CD8-positive, alpha-beta memory T cell (primary cell): Measurements from ENCODE around the gene TSEN2. TPM values are rescaled to one million over a fixed set of nuclear protein-coding genes. Genes with fewer than 3 reads are reported as not detected.
A peak's percentile ranks its signal among the peaks of the same experiment; 100 is the strongest.

Experiments
- CTCF ChIA-PET: fragments of 350-600 bp; sonication (Branson Sonifier 250); formaldehyde crosslinking; loops from one replicate; lab custom pipeline; 2021; ENCODE audit warnings: antibody characterized with exemption; lab: Charles Lee
- POLR2A ChIA-PET: fragments of 350-600 bp; sonication (Branson Sonifier 250); formaldehyde crosslinking; loops from one replicate; lab custom pipeline; 2021; ENCODE audit warnings: antibody characterized with exemption; lab: Charles Lee
- DNase-seq, 5 donors: peaks; one replicate each; pipeline versions ENCODE4 v3.0.0 to v3.0.0-alpha.2; 2020 to 2022; ENCODE audit warnings: mixed read lengths in 1 of 5
- H3K27ac ChIP-seq: one replicate; pipeline ENCODE4 v1.7.0; 2013; ENCODE audit warnings: low read depth, mild to moderate bottlenecking, low read length, moderate library complexity
- H3K27me3 ChIP-seq: 2 replicates; pipeline ENCODE4 v1.7.0; 2013; ENCODE audit warnings: low read length, mild to moderate bottlenecking; ENCODE audit not compliant: insufficient read depth, poor library complexity, severe bottlenecking
- H3K36me3 ChIP-seq: 2 replicates; pipeline ENCODE4 v1.7.0; 2013; ENCODE audit warnings: mild to moderate bottlenecking, low read length, moderate library complexity; ENCODE audit not compliant: insufficient read depth
- H3K4me1 ChIP-seq: 2 replicates; pipeline ENCODE4 v1.7.0; 2013; ENCODE audit warnings: mild to moderate bottlenecking, low read length, moderate library complexity; ENCODE audit not compliant: insufficient read depth
- H3K4me3 ChIP-seq: 2 replicates; pipeline ENCODE4 v1.7.0; 2013; ENCODE audit warnings: mild to moderate bottlenecking, low read length
- H3K9me3 ChIP-seq: 2 replicates; pipeline ENCODE4 v1.7.0; 2013; ENCODE audit warnings: mild to moderate bottlenecking, low read length
- H3K27ac Mint-ChIP-seq, 8 donors: one replicate each; pipeline ENCODE4 v1.8.0; 2020 to 2021; ENCODE audit warnings: mixed read lengths in 8 of 8, mild to moderate bottlenecking in 6 of 8, inconsistent platforms in 3 of 8, moderate library complexity in 3 of 8
- H3K27me3 Mint-ChIP-seq, 2 donors: one replicate each; pipeline ENCODE4 v1.8.0; 2020 to 2021; ENCODE audit warnings: mixed read lengths in 2 of 2, mild to moderate bottlenecking in 1 of 2, moderate library complexity in 1 of 2
- H3K36me3 Mint-ChIP-seq, 3 donors: one replicate each; pipeline ENCODE4 v1.8.0; 2020 to 2021; ENCODE audit warnings: mixed read lengths in 3 of 3, inconsistent platforms in 1 of 3, mild to moderate bottlenecking in 1 of 3
- H3K4me1 Mint-ChIP-seq, 3 donors: one replicate each; pipeline ENCODE4 v1.8.0; 2020 to 2021; ENCODE audit warnings: mixed read lengths in 3 of 3, inconsistent platforms in 1 of 3, mild to moderate bottlenecking in 1 of 3
- H3K4me3 Mint-ChIP-seq, 7 donors: one replicate each; pipeline ENCODE4 v1.8.0; 2020 to 2021; ENCODE audit warnings: mixed read lengths in 7 of 7, mild to moderate bottlenecking in 6 of 7, moderate library complexity in 4 of 7, inconsistent platforms in 2 of 7
- H3K9me3 Mint-ChIP-seq, 5 donors: one replicate each; pipeline ENCODE4 v1.8.0; 2020 to 2022; ENCODE audit warnings: mixed read lengths in 5 of 5, mild to moderate bottlenecking in 3 of 5, moderate library complexity in 2 of 5, inconsistent platforms in 1 of 5
- polyA plus RNA-seq: library from polyadenylated mRNA; unstranded; fragments of 300-500 nt; fragmentation: Illumina TruSeq; gene quantifications from one replicate; pipeline ENCODE4 v1.2.3, GENCODE V29; 2021
- total RNA-seq, 2 experiments: library from RNA; stranded (reverse); gene quantifications; one replicate each; pipeline ENCODE4 v1.2.3, GENCODE V29; 2021

The TSEN2 gene
- total RNA-seq = 10 to 100 TPM; 29.8 to 30.3 TPM
- polyA plus RNA-seq = 13.1 TPM

DNA sequence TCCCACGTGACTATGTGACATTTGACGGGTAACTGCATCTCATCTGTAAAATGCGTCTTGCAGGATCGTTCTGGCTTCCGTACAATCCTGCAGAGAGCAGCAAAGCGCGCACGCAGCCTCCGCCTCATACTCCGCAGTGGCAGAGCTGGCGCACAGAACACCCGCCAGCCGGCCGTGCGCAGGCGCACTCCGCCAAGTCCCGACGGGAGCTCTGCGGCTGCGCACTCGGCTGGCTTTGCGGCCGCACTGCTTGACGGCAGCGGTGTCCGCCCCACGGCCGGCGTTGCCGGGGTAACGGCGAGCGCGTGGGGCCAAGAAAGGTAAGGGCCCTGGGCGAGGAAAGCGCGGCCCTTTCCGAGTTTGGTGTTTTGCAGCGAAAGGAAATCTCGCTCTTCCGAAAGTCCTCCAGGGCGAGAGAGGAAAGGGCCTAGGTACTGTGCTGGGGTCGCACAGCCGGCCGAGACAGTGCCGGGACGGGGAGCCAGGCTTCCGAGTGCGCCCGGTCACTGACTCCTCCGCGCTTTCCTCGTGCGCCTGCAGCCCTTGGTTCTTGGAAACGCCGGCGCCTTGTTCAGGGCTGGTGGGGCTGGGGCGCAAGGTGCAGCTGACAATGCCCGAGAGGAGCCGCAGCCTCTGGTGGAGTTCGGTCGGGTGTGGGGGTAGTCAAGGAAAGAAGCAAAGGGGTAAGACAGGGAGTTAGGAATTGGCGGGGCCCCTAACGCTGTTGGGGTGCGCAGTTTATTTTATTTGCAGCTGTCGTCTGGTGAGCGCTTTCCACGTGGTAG, at the start of gene TSEN2:
TSEN2 (plus strand) TSS at position 283 of the 785 bp plus-strand sequence. CDS start 5,321 bp downstream, outside the sequence.
- Histone ChIP-seq H3K4me1 (peaks cover 22% of the 10 kb centered on the region), H3K27me3 (no peaks in the 10 kb centered on the region), H3K9me3 (no peaks in the 10 kb centered on the region), H3K27ac (peak within 1 kb of the TSS; percentile 85), H3K36me3 (no peaks in the 10 kb centered on the region), H3K4me3 (peak within 1 kb of the TSS; percentile 90)
- peak; percentile 94 to 98 (median 97) for DNase-seq
- ChIA-PET CTCF (interaction anchor here (0.8 to 2.1 kb wide), 4 partner anchors 14 to 349 kb away, joined by 3 to 9 read pairs (median 4); no protein-coding TSS in a partner anchor), POLR2A (interaction anchor here (0.6 to 1.5 kb wide), 5 partner anchors 14 to 1212 kb away, joined by 3 to 7 read pairs (median 3); partner anchors contain the start of genes ATG7, RAF1 and TAMM41)
- H3K27ac Mint-ChIP-seq = peak within 1 kb of the TSS; percentile 93 to 100 (median 98)
- no peaks in the 10 kb centered on the region for H3K27me3 Mint-ChIP-seq
- peaks cover 34 to 41% (median 39%) of the 10 kb centered on the region in 3 donors for H3K4me1 Mint-ChIP-seq
- H3K4me3 Mint-ChIP-seq = peak within 1 kb of the TSS; percentile 92 to 96 (median 95)
- no peaks in the 10 kb centered on the region for H3K9me3 Mint-ChIP-seq
- peaks cover 0 to 14% (median 0%) of the 10 kb centered on the region in 3 donors for H3K36me3 Mint-ChIP-seq

DNA sequence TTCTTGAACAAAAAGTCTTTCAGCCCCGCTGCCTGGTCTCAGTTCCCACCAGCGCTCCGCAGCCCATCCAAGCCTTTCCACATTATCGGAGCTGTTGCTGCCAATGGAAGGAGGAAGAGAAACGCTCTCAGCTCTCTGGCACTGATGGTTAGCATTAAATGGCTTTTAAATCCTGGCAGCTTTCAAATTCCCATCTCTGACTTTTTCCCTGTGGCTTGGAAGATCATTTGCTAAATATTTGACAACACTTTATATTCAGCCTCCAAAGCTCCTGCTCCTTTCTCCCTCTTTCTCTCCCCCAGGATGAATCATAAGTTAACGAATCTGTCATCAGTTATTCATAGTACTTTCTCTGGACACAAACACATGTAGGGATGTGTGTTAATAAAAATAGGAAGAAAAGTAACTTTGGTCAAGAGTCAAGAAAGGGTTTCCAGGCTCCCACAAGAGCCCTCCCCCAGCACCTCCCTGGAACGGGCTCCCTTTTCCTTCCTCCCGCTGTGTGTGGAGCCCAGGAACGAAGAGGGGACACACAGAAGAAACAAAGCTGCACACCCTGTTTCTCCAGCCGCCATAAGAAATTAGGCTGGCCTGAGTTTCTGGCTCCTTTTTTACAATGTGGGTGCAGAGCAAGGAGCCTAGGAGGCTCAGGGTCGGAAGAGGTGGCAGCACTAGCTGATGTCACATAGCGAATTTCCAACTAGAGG, 47.6 kb upstream of the TSEN2 start:
- H3K4me3 ChIP-seq = no peak overlapping the region
- no peaks in the 10 kb centered on the region for H3K36me3 ChIP-seq
- H3K27ac ChIP-seq = no peak overlapping the region
- POLR2A ChIA-PET = no interaction called here
- no peaks in the 10 kb centered on the region for H3K4me1 ChIP-seq
- DNase-seq = no peak
- no peak overlapping the region for H3K27ac Mint-ChIP-seq
- peaks cover 0 to 14% of the 10 kb centered on the region in 2 donors for H3K27me3 Mint-ChIP-seq
- CTCF ChIA-PET = no interaction called here
- H3K4me3 Mint-ChIP-seq = no peak overlapping the region
- H3K36me3 Mint-ChIP-seq = no peaks in the 10 kb centered on the region
- no peaks in the 10 kb centered on the region for H3K9me3 ChIP-seq
- H3K9me3 Mint-ChIP-seq = no peaks in the 10 kb centered on the region
- H3K27me3 ChIP-seq = peaks cover 3% of the 10 kb centered on the region
- no peaks in the 10 kb centered on the region for H3K4me1 Mint-ChIP-seq

DNA sequence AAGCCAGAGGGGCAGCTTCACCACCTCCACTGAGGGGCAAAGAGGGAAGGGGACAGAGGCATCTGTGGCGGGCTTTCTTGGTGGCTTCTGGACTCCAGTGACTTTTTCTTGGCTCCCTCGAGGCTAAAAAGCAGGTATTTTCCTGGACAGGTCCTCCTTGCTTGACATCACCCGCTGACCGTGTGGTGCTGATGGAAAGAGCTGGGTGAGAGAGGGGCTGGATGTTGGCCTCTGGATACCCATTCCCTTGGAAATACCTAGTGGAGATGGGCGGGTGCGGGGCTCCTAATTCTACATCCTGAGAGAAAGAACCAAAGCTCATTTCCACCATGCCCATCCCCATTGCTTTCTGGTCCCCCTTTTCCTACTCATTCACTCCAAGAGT, 47.1 kb upstream of the TSEN2 start:
- CTCF ChIA-PET = no interaction called here
- no peak for DNase-seq

DNA sequence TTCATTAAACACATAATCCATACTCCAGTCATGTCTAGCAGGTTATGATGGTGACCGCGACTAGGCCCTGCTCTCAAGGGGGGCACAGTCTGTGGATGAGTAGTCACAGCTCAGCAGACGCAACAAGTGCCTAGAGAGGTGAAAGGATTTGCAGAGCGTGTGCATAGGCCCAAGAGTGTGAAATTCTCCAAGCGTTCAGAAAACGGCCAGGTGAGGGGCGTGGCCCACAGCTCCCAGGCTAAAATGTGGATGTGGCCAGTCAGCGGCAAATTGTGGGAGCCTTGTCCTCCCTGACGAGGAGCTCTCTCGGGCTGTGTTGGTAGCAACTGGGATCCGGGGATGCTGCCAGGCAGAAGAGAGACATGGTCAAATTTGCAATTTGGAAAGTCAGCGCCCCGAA, 46.4 kb upstream of the TSEN2 start:
- Mint-ChIP-seq H3K36me3 (no peaks in the 10 kb centered on the region), H3K4me1 (no peaks in the 10 kb centered on the region), H3K9me3 (no peaks in the 10 kb centered on the region), H3K4me3 (no peak overlapping the region), H3K27ac (no peak overlapping the region), H3K27me3 (peaks cover 0 to 14% of the 10 kb centered on the region in 2 donors)
- CTCF ChIA-PET = no interaction called here
- POLR2A ChIA-PET = no interaction called here
- peaks cover 3% of the 10 kb centered on the region for H3K27me3 ChIP-seq
- H3K4me1 ChIP-seq = no peaks in the 10 kb centered on the region
- DNase-seq = no peak
- H3K27ac ChIP-seq = no peak overlapping the region
- H3K36me3 ChIP-seq = no peaks in the 10 kb centered on the region
- no peak overlapping the region for H3K4me3 ChIP-seq
- H3K9me3 ChIP-seq = no peaks in the 10 kb centered on the region

More for the DNA sequence above, 47.1 kb upstream of the TSEN2 start:
- Mint-ChIP-seq H3K4me1 (no peaks in the 10 kb centered on the region), H3K9me3 (no peaks in the 10 kb centered on the region), H3K4me3 (no peak overlapping the region), H3K27me3 (peaks cover 0 to 14% of the 10 kb centered on the region in 2 donors), H3K27ac (no peak overlapping the region), H3K36me3 (no peaks in the 10 kb centered on the region)
- POLR2A ChIA-PET = no interaction called here
- Histone ChIP-seq H3K27me3 (peaks cover 3% of the 10 kb centered on the region), H3K4me1 (no peaks in the 10 kb centered on the region), H3K36me3 (no peaks in the 10 kb centered on the region), H3K4me3 (no peak overlapping the region), H3K27ac (no peak overlapping the region), H3K9me3 (no peaks in the 10 kb centered on the region)

DNA sequence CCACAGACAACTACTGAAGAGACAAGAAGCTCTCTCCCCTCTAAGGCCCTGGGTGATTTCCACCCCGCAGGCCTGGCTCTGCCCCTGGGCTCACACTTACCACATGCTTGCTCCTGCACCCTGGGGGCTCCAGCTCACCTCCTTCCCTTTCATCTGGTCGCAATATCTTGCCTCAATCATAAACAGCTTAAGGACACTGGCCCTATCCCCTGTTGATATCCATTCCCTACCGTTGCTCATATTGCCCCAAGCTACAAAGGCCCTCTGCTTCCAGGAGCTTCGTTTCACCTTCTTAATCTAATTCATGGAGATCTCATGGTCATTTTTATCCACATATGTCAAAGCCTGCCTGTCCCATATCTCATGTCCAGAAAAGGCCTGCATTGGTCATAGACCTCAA, 46.0 kb upstream of the TSEN2 start:
- no peaks in the 10 kb centered on the region for H3K36me3 ChIP-seq
- no peak overlapping the region for H3K4me3 Mint-ChIP-seq
- no peaks in the 10 kb centered on the region for H3K4me1 Mint-ChIP-seq
- CTCF ChIA-PET = no interaction called here
- H3K27me3 ChIP-seq = peaks cover 3% of the 10 kb centered on the region
- H3K4me1 ChIP-seq = no peaks in the 10 kb centered on the region
- no peak for DNase-seq
- H3K36me3 Mint-ChIP-seq = no peaks in the 10 kb centered on the region
- no peak overlapping the region for H3K27ac ChIP-seq
- no peak overlapping the region for H3K4me3 ChIP-seq
- H3K27ac Mint-ChIP-seq = no peak overlapping the region
- no peaks in the 10 kb centered on the region for H3K9me3 ChIP-seq
- peaks cover 0 to 18% of the 10 kb centered on the region in 2 donors for H3K27me3 Mint-ChIP-seq
- H3K9me3 Mint-ChIP-seq = no peaks in the 10 kb centered on the region
- POLR2A ChIA-PET = no interaction called here

DNA sequence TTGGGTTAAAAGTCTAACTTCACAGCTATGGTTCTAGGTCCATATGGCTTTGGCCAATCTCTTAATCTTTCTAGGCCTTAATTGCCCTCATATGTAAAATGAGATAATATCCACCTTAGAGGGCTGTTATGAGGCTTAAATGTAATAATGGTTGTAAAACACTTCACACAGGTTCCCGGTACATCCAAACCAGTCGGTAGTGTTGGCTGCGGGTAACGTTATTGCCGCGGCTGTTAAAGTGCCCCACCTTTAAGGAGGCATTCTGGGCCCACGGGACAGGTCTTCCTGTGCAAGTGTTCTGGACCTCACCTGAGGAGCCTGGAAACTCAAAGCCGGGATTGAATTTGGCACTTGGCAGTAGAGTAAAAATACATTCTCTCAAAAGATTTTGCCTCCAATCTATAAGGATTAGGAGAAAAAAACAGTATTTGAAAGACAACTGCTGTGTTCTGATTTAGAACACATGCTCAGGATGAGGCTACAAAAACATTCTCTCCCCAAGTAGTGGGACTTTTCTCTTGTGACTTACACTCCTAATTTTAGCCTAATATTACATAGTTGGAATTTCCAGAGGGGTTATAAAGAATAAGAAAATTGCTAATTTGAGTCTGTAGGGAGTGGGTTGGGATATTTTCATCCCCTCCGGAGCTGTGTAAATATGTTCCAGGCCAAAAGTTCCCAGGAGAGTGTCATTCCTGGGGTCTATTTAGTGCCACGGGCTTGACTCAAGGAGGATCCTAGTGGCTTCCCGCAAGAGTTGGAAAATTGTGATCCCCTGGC, 44.9 kb upstream of the TSEN2 start:
- H3K27ac ChIP-seq = no peak overlapping the region
- Mint-ChIP-seq H3K27ac (no peak overlapping the region), H3K4me3 (no peak overlapping the region), H3K4me1 (no peaks in the 10 kb centered on the region), H3K9me3 (no peaks in the 10 kb centered on the region), H3K36me3 (no peaks in the 10 kb centered on the region), H3K27me3 (peaks cover 0 to 21% of the 10 kb centered on the region in 2 donors)
- H3K27me3 ChIP-seq = peaks cover 3% of the 10 kb centered on the region
- no peak overlapping the region for H3K4me3 ChIP-seq
- no peaks in the 10 kb centered on the region for H3K9me3 ChIP-seq
- no peaks in the 10 kb centered on the region for H3K36me3 ChIP-seq
- no peaks in the 10 kb centered on the region for H3K4me1 ChIP-seq
- ChIA-PET POLR2A (no interaction called here), CTCF (no interaction called here)
- no peak for DNase-seq

DNA sequence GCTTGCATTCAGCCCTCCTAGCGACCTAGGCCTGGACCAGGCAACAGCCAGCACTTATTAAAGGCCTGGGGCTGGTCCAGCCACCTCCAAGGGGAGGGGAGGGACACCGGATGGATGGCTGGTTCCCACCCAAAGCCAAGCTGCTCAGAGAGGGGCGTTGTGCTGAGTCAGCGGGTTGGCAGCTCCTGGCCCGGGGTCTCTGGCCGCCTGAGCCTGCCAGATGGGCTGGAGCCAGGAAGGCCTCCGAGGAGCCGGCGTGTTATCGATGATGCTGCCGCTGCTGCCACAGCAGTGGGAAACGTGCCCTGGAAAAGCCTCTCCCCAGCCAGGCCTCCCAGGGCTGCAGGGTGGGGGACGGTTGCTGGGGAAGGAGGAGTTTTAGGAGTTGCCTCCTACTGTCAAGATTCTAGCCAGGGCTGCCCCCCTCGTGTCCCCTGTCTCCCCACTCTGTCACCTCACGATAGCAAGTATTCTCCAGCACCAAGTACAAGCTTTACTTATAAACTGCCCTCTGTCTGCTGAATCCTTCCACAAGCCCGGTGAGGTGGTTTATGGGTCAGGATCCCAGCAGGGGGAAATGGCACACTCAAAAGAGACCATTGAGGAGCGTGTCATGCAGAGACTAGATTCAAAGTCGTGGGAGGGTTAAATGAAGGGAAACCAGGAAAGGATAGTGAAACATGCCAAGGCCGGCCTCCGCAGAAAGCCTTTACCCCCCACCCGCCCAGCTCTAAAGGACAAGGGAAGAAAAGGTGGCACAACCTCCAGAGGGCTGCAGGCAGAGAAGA, 43.2 kb upstream of the TSEN2 start:
- Histone ChIP-seq H3K4me1 (no peaks in the 10 kb centered on the region), H3K27ac (no peak overlapping the region), H3K27me3 (no peaks in the 10 kb centered on the region), H3K9me3 (no peaks in the 10 kb centered on the region), H3K4me3 (no peak overlapping the region), H3K36me3 (no peaks in the 10 kb centered on the region)
- H3K9me3 Mint-ChIP-seq = no peaks in the 10 kb centered on the region
- no peak overlapping the region for H3K27ac Mint-ChIP-seq
- H3K36me3 Mint-ChIP-seq = no peaks in the 10 kb centered on the region
- no peak for DNase-seq
- no peaks in the 10 kb centered on the region for H3K4me1 Mint-ChIP-seq
- H3K4me3 Mint-ChIP-seq = no peak overlapping the region
- ChIA-PET POLR2A (no interaction called here), CTCF (no interaction called here)
- peaks cover 2 to 22% of the 10 kb centered on the region in 2 donors for H3K27me3 Mint-ChIP-seq
